MM.1S (cell line): ENCODE data around the gene RAB7A.

Experiments used
- EZH2 ChIP-seq: fragments of 300-600 bp; sonication (generic); optimal IDR thresholded peaks from 2 replicates; pipeline ENCODE3; 2017; ENCODE audit warnings: low read depth, mild to moderate bottlenecking, antibody characterized with exemption, low read length, mixed read lengths
- EZH2phosphoT487 ChIP-seq: fragments of 300-600 bp; sonication (generic); IDR thresholded peaks from 2 replicates; pipeline ENCODE4 v1.6.1; 2018; ENCODE audit warnings: antibody characterized with exemption, low read length
- TF ChIP-seq, protein P1 (sequence below): fragments of 300-600 bp; sonication (generic); IDR thresholded peaks from 2 replicates; pipeline ENCODE4 v1.5.1; 2016; ENCODE audit warnings: antibody characterized with exemption, low read length, mixed read lengths

DNA sequence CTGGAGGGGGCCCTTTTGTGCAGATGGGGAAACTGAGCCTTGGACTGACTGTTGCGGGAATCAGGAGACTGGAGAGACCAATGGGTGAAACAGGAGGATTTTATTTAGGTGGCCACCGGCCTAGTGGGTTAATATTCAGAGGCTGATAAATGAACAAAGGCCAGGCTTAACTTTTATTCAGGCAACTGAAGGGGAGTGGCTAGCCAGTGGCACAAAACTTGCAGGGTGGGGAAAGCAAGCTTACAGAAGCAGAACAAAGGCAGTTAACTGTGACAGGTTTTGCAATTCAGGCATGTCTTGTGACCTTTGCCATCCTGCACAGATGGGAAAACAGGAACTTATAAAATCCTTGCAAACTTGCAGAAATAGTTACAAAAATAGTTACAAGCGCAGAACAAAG lies 128.5 kb downstream of the RAB7A start:
- TF ChIP-seq EZH2: no peak
- TF ChIP-seq, protein P1, sequence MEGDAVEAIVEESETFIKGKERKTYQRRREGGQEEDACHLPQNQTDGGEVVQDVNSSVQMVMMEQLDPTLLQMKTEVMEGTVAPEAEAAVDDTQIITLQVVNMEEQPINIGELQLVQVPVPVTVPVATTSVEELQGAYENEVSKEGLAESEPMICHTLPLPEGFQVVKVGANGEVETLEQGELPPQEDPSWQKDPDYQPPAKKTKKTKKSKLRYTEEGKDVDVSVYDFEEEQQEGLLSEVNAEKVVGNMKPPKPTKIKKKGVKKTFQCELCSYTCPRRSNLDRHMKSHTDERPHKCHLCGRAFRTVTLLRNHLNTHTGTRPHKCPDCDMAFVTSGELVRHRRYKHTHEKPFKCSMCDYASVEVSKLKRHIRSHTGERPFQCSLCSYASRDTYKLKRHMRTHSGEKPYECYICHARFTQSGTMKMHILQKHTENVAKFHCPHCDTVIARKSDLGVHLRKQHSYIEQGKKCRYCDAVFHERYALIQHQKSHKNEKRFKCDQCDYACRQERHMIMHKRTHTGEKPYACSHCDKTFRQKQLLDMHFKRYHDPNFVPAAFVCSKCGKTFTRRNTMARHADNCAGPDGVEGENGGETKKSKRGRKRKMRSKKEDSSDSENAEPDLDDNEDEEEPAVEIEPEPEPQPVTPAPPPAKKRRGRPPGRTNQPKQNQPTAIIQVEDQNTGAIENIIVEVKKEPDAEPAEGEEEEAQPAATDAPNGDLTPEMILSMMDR: no peak
- no peak for TF ChIP-seq EZH2phosphoT487
